CD14-positive monocyte (primary cell): Measurements from ENCODE around the gene MAML3. TPM values are rescaled to one million over a fixed set of nuclear protein-coding genes. Genes with fewer than 3 reads are reported as not detected.

Experiments
- DNase-seq, 3 donors: peaks; one replicate each; pipeline ENCODE4 v3.0.0-alpha.2; 2011 to 2022
- H2AFZ ChIP-seq: 2 replicates; pipeline ENCODE4 v1.6.0; 2012; ENCODE audit warnings: mild to moderate bottlenecking, low read depth, low read length, inconsistent platforms; ENCODE audit not compliant: insufficient read depth, poor library complexity, severe bottlenecking
- H3K27ac ChIP-seq, 2 donors: 1 replicate in 1 of 2; 2 replicates in 1 of 2; pipeline ENCODE4 v1.5.1; 2012 to 2013; ENCODE audit warnings: low read length in 2 of 2, control low read depth in 1 of 2, inconsistent platforms in 1 of 2, low read depth in 1 of 2, mild to moderate bottlenecking in 1 of 2
- H3K27me3 ChIP-seq, 2 donors: one replicate each; pipeline versions ENCODE4 v1.6.0 to v1.6.1; 2011 to 2013; ENCODE audit warnings: low read length in 2 of 2; ENCODE audit not compliant: control insufficient read depth in 2 of 2, insufficient read depth in 2 of 2
- H3K36me3 ChIP-seq, 2 donors: replicated peaks in 1 of 2; 1 replicate in 1 of 2; 2 replicates in 1 of 2; pipeline versions ENCODE4 v1.5.1 to v1.6.1; 2012 to 2013; ENCODE audit warnings: low read length in 2 of 2, control low read depth in 1 of 2, inconsistent platforms in 1 of 2, mild to moderate bottlenecking in 1 of 2; ENCODE audit not compliant: insufficient read depth in 2 of 2, control insufficient read depth in 1 of 2
- H3K4me1 ChIP-seq, 2 donors: 1 replicate in 1 of 2; 2 replicates in 1 of 2; pipeline versions ENCODE4 v1.5.1 to v1.6.1; 2012 to 2013; ENCODE audit warnings: low read length in 2 of 2, control low read depth in 1 of 2, inconsistent platforms in 1 of 2, mild to moderate bottlenecking in 1 of 2, moderate library complexity in 1 of 2; ENCODE audit not compliant: insufficient read depth in 2 of 2, control insufficient read depth in 1 of 2
- H3K4me2 ChIP-seq: replicated peaks from 2 replicates; pipeline ENCODE3; 2012; ENCODE audit warnings: low read length, moderate library complexity, mild to moderate bottlenecking; ENCODE audit not compliant: poor library complexity, severe bottlenecking; ENCODE audit errors: extremely low read depth
- H3K4me3 ChIP-seq, 3 experiments: fragments of 200-600 bp in 1 of 3; sonication (generic) in 1 of 3; replicated peaks in 1 of 3; 1 replicate in 2 of 3; 2 replicates in 1 of 3; pipeline ENCODE4 v1.5.1; 2011 to 2013; ENCODE audit warnings: low read length in 3 of 3, mild to moderate bottlenecking in 3 of 3, control low read depth in 2 of 3, low read depth in 2 of 3, inconsistent platforms in 1 of 3, moderate library complexity in 1 of 3
- H3K79me2 ChIP-seq: 2 replicates; pipeline ENCODE4 v1.6.0; 2012; ENCODE audit warnings: mild to moderate bottlenecking, control low read depth, inconsistent platforms, low read length, moderate library complexity; ENCODE audit not compliant: insufficient read depth
- H3K9ac ChIP-seq: 2 replicates; pipeline ENCODE4 v1.6.0; 2017; ENCODE audit warnings: low read length, mild to moderate bottlenecking; ENCODE audit not compliant: insufficient read depth, poor library complexity, severe bottlenecking
- H3K9me3 ChIP-seq, 2 donors: replicated peaks in 1 of 2; 1 replicate in 1 of 2; 2 replicates in 1 of 2; pipeline versions ENCODE4 v1.5.1 to v1.6.1; 2012 to 2013; ENCODE audit warnings: low read length in 2 of 2, control low read depth in 1 of 2; ENCODE audit not compliant: control insufficient read depth in 1 of 2, insufficient read depth in 1 of 2
- H4K20me1 ChIP-seq: 2 replicates; pipeline ENCODE4 v1.6.0; 2012; ENCODE audit warnings: mild to moderate bottlenecking, low read length, control low read depth, moderate library complexity; ENCODE audit not compliant: insufficient read depth
- H3K27ac Mint-ChIP-seq, 7 donors: one replicate each; pipeline ENCODE4 v1.8.0; 2020; ENCODE audit warnings: mild to moderate bottlenecking in 7 of 7, mixed read lengths in 7 of 7, moderate library complexity in 6 of 7, inconsistent platforms in 2 of 7
- H3K27me3 Mint-ChIP-seq, 3 donors: one replicate each; pipeline ENCODE4 v1.8.0; 2021 to 2022; ENCODE audit warnings: low read depth in 3 of 3, mild to moderate bottlenecking in 3 of 3, mixed read lengths in 3 of 3, moderate library complexity in 3 of 3, inconsistent platforms in 1 of 3
- H3K36me3 Mint-ChIP-seq, 2 donors: one replicate each; pipeline ENCODE4 v1.8.0; 2020; ENCODE audit warnings: mixed read lengths in 2 of 2, inconsistent platforms in 1 of 2, mild to moderate bottlenecking in 1 of 2
- H3K4me1 Mint-ChIP-seq: one replicate; pipeline ENCODE4 v1.8.0; 2020; ENCODE audit warnings: mild to moderate bottlenecking, mixed read lengths
- H3K4me3 Mint-ChIP-seq, 2 donors: one replicate each; pipeline ENCODE4 v1.8.0; 2020; ENCODE audit warnings: mild to moderate bottlenecking in 2 of 2, mixed read lengths in 2 of 2, moderate library complexity in 1 of 2
- H3K9me3 Mint-ChIP-seq, 7 donors: one replicate each; pipeline ENCODE4 v1.8.0; 2020 to 2022; ENCODE audit warnings: mixed read lengths in 7 of 7, mild to moderate bottlenecking in 6 of 7, moderate library complexity in 6 of 7, inconsistent platforms in 2 of 7
- WGBS: methylation state at CpG from one replicate; pipeline ENCODE4 v1.1.5; 2013; ENCODE audit warnings: missing lambda C conversion rate; ENCODE audit not compliant: insufficient coverage; 5-methylcytosine and 5-hydroxymethylcytosine counted together
- intact Hi-C, 2 donors: fragments of 100-400 bp; cut with micrococcal nuclease; formaldehyde crosslinking; loops; one replicate each; pipeline versions ENCODE4 v1.15.0 to v1.15.1; 2023
- polyA plus RNA-seq, 3 donors: library from polyadenylated mRNA; depleted of rRNA in 1 of 3; unstranded in 2 of 3; stranded (reverse) in 1 of 3; fragments of 300-500 nt in 2 of 3; fragments of >200 nt in 1 of 3; fragmentation: Illumina TruSeq in 2 of 3; gene quantifications; 1 replicate in 2 of 3; 2 replicates in 1 of 3; pipeline ENCODE4 v1.2.3, GENCODE V29; 2012 to 2021
- TF ChIP-seq, protein P1 (sequence below): fragments of 200-600 bp; IDR thresholded peaks from one replicate; pipeline ENCODE4 v1.8.0; 2022; ENCODE audit warnings: antibody characterized with exemption, mild to moderate bottlenecking

Gene MAML3
- polyA plus RNA-seq, 3 donors: 1.5 to 6.5 (median 2.3) TPM

DNA sequence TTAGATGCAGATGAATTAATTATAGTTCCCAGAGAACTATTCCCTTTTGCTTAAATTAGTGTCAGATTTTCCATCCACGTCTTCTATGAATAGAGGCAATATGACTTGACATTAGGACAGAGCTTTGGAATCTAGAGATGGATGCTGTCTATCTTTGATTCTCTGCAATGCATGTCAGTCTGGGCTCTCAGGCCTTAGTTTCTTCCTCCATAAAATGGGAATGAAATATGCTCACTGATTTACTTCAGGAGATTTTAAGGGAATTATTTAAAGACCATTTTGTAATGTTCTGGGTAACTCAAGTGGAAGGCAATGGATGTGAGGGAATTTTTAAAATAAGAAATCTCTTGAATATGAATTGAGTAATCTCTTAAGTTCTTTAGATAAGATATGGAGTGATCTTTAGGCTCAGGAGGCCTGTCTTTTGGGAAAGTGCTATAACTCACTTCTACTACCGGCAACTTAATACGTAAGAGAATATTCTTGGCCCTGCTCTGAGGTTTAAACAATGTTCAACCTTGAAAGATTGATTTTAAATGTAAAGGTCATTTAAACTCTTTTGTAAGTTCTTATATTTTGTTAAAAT, 459.4 kb downstream of the MAML3 start:
- Histone ChIP-seq H3K27me3 (no peaks in the 10 kb centered on the region), H3K27ac (no peak overlapping the region), H3K9ac (no peak overlapping the region), H3K79me2 (peaks cover 44% of the 10 kb centered on the region), H3K4me2 (no peak overlapping the region), H2AFZ (no peak overlapping the region), H3K36me3 (peaks cover 20 to 59% of the 10 kb centered on the region in 2 donors), H4K20me1 (no peaks in the 10 kb centered on the region), H3K4me1 (peaks cover 17 to 32% of the 10 kb centered on the region in 2 donors), H3K9me3 (peaks cover 0 to 4% of the 10 kb centered on the region in 2 donors), H3K4me3 (no peak overlapping the region)
- peaks cover 38 to 62% of the 10 kb centered on the region in 2 donors for H3K36me3 Mint-ChIP-seq
- WGBS: no CpG with 5 or more reads among the region's 3 CpGs
- peaks cover 21% of the 10 kb centered on the region for H3K4me1 Mint-ChIP-seq
- TF ChIP-seq, protein P1, sequence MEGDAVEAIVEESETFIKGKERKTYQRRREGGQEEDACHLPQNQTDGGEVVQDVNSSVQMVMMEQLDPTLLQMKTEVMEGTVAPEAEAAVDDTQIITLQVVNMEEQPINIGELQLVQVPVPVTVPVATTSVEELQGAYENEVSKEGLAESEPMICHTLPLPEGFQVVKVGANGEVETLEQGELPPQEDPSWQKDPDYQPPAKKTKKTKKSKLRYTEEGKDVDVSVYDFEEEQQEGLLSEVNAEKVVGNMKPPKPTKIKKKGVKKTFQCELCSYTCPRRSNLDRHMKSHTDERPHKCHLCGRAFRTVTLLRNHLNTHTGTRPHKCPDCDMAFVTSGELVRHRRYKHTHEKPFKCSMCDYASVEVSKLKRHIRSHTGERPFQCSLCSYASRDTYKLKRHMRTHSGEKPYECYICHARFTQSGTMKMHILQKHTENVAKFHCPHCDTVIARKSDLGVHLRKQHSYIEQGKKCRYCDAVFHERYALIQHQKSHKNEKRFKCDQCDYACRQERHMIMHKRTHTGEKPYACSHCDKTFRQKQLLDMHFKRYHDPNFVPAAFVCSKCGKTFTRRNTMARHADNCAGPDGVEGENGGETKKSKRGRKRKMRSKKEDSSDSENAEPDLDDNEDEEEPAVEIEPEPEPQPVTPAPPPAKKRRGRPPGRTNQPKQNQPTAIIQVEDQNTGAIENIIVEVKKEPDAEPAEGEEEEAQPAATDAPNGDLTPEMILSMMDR: no peak
- peaks cover 0 to 11% (median 4%) of the 10 kb centered on the region in 7 donors for H3K9me3 Mint-ChIP-seq
- intact Hi-C loops: no loop called here
- H3K27me3 Mint-ChIP-seq: peaks cover 0 to 3% (median 0%) of the 10 kb centered on the region in 3 donors
- H3K4me3 Mint-ChIP-seq: no peak overlapping the region
- no peak for DNase-seq
- no peak overlapping the region for H3K27ac Mint-ChIP-seq

DNA sequence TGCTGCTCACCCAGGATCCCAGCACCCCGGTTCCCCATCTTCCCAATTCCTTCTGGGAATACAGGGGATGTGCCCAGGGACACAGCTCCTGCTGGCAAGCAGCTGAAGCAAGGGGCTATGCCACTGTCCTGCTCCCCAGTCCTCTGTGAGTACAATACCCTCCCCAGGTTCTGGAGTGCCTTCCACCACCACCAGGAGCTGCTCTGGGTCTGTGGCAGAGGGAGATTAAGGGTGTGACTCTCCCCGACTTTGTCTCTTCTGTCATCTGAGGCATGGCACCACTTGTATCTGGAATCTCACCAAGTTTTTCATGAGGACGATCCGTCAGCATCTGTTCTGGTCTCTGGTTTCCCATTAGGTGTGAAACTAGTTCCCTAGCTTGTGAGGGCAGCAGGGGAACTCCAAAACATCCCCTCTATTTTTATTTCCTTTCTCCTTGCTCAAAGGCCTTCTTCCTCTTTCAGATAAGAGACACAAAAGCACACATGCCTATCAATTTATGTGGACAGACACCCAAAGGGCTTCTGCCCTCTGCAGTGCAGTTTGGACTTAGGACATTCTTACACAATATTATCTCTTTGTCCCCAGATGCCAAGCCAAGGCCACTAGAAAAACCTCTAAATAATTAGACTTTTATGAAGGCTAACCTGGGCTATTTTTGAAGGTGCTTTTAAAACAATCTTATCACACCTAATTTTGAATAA, 461.5 kb downstream of the MAML3 start:
- Mint-ChIP-seq H3K36me3 (peaks cover 33 to 47% of the 10 kb centered on the region in 2 donors), H3K4me3 (peak overlapping the region; percentile 32 to 78), H3K9me3 (peaks cover 0 to 9% (median 4%) of the 10 kb centered on the region in 7 donors), H3K4me1 (peaks cover 41% of the 10 kb centered on the region), H3K27me3 (peaks cover 0 to 2% (median 0%) of the 10 kb centered on the region in 3 donors), H3K27ac (peak overlapping the region; percentile 67 to 92 (median 86))
- Histone ChIP-seq H3K9ac (peak overlapping the region; percentile 5), H3K4me1 (peaks cover 37 to 53% of the 10 kb centered on the region in 2 donors), H3K4me3 (peak overlapping the region in 1 of 3 experiments; percentile 13), H3K27ac (peak overlapping the region; percentile 63 to 65), H3K79me2 (peaks cover 59% of the 10 kb centered on the region), H4K20me1 (no peaks in the 10 kb centered on the region), H2AFZ (peak overlapping the region; percentile 38), H3K9me3 (peaks cover 0 to 4% of the 10 kb centered on the region in 2 donors), H3K27me3 (no peaks in the 10 kb centered on the region), H3K4me2 (peak overlapping the region; percentile 15), H3K36me3 (peaks cover 17 to 42% of the 10 kb centered on the region in 2 donors)
- DNase-seq: peak; percentile 16 to 53 (median 51)
- WGBS: 22% methylated on average over 4 of the region's 4 CpGs
- TF ChIP-seq, protein P1: peak; percentile 54
- intact Hi-C loops: no loop called here
